GM21423 (cell line): ENCODE measurements around the gene USP9X.
"Not testable (repeated sequence)": the region's sequence is repeated elsewhere in the genome, so short reads cannot be mapped to it uniquely, and the experiment has no call there.

Source experiments
- ATAC-seq: cut with Tn5 transposase; IDR thresholded peaks from one replicate; pipeline ENCODE4 v1.9.1; 2021; ENCODE audit warnings: mild to moderate bottlenecking, moderate library complexity; ENCODE audit not compliant: unreplicated experiment

USP9X gene

DNA sequence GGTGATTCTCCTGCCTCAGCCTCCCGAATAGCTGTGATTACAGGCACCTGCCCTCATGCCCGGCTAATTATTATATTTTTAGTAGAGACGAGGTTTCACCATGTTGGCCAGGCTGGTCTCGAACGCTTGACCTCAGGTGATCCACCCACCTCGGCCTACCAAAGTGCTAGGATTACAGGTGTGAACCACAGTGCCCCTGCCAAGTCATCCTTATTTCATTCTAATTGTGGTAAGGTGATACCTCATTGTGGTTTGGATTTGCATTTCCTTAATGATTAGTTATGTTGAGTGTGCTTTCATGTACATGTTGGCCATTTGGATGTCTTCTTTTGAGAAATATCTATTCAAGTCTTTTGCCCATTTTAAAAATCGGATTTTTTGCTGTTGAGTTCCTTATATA, 93.0 kb downstream of the USP9X start:
- peak; percentile 67 for ATAC-seq

DNA sequence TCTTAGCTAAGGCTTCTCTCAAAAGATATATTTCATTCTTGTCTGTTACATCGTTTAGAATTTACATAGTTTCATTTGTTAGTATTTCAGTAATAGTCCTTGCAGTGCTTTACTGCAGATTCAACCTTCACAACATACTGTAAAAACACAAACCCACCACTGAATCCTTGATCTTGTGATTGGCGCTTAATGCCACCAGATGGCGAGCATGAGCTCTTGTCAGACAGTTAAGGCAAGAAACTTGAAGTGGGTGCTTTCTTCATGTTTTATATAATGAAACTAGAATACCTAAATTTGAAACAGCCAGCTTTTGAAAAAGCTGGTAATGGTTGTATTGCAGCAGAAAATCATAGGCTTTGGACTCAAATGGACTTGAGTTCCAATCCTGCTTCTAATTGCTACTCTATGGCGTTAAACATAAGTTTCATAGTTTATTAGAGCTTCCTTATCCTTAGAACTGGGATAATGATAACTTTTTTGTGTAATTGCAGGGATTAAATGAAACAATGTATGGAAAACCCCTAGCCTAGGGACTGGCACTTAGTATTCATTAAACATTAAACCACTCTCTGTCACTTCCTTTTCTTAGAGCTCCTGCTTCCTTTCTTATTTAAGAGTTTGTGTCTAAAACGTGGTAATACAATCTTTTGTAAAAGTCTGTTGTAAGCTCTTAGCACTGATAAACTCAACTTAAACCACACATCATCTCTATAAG, 95.1 kb downstream of the USP9X start:
- peak; percentile 61 for ATAC-seq

DNA sequence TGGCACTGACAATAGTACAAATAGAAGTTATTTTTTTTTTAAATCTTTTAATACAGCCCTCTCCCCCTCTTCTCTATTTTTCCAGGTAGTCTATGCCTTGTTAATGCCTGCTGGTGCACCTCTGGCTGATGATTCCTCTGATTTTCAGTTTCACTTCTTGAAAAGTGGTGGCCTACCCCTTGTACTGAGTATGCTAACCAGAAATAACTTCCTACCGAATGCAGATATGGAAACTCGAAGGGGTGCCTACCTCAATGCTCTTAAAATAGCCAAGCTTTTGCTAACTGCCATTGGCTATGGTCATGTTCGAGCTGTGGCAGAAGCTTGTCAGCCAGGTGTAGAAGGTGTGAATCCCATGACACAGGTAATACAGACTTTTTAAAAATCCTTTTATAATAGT, 99.1 kb downstream of the USP9X start:
- no peak for ATAC-seq

DNA sequence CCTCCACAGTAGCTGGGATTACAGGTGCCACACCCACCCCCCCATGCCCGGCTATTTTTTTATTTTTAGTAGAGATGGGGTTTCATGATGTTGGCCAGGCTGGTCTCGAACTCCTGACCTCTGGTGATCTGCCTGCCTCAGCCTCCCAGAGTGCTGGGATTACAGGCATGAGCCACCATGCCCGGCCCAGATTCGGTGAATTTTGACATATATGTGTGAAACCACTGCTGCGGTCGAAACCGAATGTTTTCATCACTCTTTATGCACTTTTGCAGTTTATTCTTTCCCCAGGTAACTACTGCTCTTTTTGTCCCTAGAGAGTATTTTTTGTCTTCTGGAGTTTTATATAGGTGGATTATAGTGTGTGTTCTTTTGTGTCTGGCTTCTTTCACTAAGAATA, 101.7 kb downstream of the USP9X start:
- not testable (repeated sequence) for ATAC-seq

DNA sequence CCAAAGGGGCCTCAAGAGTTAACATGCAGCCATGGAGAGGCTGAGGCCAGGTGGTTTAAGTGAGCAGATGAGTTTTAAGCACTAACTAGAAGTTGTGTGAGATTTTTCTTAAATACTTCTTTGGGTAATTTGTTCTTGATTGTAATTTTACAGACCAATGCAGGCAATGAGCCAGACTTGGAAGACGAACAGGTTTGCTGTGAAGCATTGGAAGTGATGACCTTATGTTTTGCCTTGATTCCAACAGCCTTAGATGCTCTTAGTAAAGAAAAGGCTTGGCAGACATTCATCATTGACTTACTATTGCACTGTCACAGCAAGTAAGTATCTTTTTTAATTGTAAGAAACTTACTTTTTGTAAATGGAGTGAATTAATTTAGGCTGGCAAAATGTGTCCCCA, 103.9 kb downstream of the USP9X start:
- no peak for ATAC-seq

DNA sequence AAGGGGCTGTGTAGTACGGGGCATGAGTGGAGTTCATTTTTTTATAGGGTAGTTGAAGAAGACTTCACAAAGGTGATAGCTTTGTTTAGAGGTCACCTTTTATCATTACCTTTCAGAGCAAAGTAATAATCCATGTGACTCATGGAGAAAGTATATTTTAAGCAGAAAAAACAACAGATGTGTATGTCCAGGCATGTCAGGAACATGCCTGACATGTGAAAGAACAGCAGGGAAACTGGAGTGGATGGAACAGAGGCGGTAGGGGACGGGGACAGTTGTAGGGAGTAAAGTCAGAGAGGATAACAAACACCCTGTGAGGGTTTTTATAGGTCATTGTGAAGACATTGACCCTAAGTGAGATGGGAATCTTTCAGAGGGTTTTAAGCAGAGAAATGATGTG, 107.6 kb downstream of the USP9X start:
- no peak for ATAC-seq

DNA sequence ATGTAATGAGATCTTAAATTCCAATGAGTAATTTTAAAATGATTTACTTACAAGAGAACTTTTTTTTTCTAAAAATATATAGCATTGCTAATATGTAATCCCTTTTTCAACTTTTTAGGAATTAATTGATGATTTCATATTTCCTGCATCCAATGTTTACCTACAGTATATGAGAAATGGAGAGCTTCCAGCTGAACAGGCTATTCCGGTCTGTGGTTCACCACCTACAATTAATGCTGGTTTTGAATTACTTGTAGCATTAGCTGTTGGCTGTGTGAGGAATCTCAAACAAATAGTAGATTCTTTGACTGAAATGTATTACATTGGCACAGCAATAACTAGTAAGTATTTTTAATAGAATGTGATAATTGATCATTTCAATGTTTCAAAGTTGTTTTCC, 113.2 kb downstream of the USP9X start:
- ATAC-seq, result no peak

DNA sequence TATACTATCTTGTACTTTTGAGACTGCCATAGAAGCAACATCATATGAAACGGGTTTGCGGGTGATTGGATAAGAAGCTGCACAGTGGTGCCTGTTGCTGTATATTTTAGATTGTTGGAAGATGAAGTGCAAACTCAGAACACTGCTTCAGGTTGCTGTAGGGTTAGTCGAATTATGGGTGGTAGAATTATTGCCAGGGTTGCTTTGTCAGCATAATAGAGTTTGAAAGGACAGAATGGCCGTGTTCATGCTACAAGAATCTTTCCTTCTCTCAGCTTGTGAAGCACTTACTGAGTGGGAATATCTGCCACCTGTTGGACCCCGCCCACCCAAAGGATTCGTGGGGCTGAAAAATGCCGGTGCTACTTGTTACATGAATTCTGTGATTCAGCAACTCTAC, 115.5 kb downstream of the USP9X start:
- ATAC-seq, result no peak

DNA sequence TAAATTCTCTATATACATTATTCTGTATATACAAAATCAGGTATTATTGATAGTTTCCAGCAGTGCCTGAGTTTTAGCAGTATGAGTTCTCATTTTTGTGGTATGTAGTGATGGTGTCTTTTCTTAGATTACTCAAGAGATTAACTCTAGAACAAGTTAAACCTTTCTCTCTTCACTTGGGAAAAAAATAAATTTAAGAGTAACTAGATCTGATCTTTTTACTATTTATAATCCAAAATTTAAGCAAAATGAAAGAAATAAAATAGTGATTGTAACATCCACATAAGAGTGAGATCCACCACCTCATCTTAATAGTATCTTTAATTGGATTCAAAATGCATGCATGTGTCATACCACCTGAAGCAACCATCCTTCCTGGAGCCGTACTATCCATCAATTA, 124.6 kb downstream of the USP9X start:
- no peak for ATAC-seq

DNA sequence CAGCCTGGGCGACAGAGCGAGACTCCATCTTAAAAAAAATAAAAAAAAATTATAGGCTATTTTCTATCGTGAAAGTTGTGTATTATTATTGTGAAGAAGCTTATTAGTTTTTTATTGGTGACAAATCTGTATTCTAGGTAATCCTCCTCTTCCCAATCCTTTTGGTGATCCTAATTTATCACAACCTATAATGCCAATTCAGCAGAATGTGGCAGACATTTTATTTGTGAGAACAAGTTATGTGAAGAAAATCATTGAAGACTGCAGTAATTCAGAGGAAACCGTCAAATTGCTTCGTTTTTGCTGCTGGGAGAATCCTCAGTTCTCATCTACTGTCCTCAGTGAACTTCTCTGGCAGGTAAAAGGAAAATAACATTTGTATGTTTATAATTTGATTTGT, 139.4 kb downstream of the USP9X start:
- no peak for ATAC-seq

DNA sequence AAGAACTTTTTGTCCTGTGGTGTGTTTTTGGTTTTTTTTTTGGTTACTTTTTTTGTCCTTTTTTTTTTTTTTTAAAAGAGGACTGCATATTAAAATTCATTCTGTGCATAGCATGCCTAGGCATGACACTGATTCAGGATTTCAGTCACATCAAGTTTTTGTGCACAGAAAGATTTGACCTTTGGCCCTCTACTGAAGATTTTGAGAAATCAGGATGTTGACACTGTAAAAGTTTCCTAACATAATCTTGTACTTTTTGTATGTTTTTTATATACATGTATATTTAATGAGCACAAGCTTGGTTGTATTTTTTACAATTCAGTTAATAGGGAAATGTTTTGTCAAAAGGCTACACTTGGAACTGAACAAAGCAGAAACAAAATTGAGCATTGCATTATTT, 148.7 kb downstream of the USP9X start:
- no peak for ATAC-seq

DNA sequence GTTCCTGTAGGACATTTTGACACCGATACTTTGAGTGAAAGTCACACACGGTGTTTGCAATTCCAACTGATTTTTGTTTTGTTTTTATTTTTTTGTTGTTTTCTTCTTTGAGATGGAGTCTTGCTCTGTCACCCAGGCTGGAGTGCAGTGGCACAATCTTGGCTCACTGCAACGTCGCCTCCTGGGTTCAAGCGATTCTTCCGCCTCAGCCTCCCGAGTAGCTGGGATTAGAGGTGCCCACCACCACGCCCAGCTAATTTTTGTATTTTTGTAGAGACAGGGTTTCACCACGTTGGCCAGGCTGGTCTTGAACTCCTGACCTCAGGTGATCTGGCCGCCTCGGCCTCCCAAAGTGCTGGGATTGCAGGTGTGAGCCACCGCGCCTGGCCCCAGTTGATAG, 149.2 kb downstream of the USP9X start:
- not testable (repeated sequence) for ATAC-seq

DNA sequence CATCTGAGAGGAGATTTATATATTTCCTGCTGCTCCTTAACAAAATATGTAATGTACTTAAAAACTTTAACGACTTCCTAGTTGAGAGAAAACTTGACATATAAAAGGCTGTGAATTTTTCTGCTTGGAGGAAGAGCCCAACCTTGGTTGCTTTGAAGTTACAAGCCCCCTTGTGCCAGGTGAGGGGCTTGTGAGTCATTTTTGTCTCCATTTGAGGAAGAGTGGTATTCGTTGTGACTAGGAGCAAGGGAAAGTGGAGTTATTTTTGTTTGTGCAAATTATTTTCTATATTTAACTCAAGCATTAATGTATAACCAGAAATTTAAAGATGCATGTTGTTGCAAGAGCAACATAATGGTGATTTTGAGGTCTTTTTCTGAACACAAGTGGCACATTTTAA, 149.7 kb downstream of the USP9X start:
- no peak for ATAC-seq

DNA sequence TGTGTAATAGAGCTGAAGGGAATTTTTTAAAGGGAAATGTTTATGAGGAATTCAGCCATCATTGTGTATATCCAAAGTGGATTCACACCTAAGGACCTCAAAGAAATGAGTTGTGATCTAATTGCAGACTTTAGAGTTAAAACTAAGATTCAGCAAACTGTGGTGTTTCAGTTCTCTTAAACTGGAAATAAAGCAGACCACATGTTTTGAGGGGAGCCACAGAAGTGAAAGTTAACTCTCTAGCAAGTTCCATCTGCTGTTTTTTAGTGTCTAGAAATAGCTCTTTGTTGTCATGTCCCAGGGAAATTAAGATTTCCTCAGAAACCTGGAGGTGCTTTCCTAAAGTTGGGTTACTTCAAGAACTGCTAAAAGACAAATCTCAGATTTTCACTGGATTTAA, 151.4 kb downstream of the USP9X start:
- peak; percentile 63 for ATAC-seq

DNA sequence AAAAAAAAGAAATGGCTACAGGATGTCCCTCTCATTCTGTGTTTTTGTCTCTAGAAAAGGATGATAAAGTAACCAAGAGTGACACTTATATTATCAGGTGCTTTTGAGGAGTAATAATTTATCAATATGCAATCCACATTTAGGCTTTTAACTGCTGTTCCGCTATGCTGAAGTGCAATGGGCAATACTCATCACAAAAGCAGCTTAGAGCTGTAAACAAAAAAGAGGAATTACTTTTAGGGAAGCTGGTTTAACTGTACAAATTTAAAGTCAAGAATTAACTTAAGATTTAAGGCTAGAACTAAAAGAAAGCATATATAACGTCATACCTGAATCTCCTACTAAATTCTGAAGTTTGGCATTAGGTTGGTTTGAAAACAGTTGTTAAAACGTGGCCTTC, 155.3 kb downstream of the USP9X start:
- ATAC-seq, result no peak

DNA sequence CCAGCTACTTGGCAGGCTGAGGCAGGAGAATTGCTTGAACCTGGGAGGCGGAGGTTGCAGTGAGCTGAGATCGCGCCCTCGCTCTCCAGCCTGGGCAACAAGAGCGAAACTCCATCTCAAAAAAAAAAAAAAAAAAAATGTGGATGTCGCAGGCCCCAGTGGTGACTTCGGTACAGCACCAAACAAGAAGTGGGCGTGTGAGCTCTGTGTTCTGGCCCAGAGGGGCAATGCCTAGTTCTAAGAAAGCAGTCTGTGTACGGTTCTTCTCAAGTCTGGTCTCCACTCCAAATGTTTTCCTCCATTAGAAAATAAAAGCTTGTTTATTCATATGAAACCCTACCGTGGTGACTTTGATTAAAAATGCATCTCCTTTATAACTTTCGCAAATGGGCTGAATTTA, 156.7 kb downstream of the USP9X start:
- ATAC-seq, result no peak

DNA sequence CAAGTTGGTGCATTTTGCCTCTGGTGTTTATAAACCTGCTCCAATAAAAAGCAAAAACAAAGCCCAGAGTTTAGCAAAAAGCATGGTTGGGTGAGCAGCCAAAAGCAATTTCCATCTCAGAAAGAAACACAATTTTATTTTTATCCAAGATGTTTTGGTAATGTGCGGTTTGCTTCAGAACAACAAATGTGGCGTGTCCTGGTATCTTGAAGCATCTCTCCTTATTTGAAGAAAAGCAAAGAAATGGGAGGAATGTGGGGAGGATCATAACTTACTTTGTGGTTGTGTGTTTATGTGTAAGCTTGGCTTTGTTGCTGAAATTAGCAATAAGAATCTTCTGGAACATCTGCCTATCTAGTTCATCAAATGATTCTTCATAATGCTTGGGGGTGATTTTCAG, 160.4 kb downstream of the USP9X start:
- ATAC-seq, result no peak

DNA sequence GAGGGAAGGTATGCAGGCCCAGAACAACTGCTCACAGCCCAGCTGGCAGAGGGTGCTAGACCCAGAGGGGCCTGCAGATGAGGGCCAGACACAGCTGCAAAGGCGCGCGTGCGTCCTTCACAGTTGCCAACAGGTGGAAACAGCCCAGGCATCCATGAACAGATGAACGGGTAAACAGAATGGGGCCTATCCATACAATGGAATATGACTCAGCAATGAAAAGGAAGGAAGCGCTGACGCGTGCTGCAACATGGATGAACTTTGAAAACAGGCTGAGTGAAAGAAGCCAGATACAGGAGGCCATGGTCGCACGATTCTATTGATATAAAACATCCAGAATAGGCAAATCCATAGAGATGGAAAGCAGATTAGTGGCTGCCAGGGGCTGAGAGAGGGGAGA, 165.6 kb downstream of the USP9X start:
- no peak for ATAC-seq

DNA sequence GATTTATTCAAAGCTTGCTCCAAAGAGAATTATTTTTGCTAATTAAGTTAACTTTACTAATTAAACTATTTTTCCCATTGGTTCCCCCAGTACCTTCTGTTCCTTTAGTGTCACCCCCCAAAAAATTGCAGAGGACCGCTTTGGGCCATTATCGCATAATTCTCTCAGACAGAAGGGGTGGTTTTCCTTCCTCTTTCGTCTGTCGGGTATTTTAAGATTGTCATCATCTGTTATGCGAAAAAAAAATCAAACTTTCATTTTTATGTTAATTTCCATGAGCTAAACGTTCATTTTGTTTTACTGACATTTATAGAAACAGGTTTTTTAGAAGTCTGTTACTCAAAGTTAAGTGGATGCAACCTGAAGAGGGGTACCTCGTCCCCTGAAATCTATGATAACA, 172.6 kb downstream of the USP9X start:
- no peak for ATAC-seq

DNA sequence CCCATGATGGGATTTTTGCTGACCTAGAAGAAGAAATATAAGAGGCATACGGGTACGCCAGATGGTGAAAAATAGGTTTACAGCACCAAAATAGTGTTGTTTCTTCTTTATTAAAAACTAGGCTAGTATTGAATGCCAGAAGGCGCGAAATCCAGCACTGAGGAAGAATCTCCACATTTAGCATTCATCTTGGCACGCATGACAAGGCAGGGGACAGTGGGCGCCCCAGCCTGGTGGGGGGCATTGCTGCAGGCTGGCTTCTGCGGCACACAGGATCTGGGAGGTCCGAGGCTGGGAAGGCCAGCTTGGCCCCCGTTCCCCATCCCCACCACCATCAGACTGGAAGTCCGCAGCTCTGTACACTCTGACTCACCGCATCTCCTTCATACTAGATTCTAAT, 173.0 kb downstream of the USP9X start:
- no peak for ATAC-seq

DNA sequence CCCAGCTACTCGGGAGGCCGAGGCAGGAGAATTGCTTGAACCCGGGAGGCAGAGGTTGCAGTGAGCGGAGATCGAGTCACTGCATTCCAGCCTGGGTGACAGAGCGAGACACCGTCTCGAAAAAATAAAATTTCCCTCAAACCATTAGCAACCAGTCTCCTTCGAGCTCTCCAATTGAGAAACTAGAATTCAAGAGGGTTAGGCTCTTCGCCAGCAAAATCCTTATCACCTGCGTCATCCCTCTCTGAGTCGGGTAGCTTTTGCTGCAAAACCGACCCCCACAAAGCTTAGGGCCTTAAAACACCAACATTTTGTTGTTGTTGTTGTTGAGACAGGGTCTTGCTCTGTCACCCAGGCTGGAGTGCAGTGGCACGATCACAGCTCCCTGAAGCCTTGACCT, 173.6 kb downstream of the USP9X start:
- ATAC-seq, result no peak

DNA sequence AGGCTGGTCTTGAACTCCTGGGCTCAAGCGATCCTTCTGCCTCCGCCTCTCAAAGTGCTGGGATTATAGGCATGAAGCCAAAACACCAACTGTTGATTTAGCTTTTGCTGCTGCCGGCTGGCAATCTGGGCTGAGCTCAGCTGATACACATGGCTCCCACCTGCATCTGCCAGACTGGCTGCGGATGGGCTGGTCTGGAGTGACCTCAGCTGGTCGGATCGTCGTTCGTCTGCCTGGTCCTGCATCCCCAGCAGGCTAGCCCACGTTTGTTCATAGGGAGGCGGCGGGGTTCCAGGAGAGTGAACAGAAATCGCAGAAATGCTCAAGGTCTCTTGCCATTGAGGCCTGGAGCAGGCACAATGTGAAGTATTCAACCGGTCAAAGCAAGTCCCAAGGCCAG, 174.3 kb downstream of the USP9X start:
- ATAC-seq, result no peak

DNA sequence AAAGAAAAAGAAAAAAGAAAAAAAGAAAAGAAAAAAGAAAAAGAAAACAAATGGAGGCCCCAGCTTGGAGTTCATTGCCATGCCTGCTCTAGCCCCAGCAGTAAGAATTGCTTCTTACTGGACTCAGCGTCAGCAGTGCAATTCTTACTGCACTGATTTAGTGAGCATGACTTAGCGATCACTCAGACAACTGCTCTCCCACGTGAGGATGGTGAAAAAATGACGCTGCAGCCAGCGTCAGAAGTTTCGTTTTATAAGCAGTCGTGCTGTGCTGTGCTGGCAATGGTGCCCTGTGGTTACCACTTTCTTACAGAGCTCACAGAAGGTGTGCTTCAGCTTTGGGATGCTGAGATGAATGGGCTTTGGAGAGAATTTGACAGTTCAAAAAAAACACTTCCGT, 180.4 kb downstream of the USP9X start:
- ATAC-seq, result no peak
